WI38 (cell line): ENCODE data around the gene SELENOO.

ENCODE experiments used
- H3K4me3 ChIP-seq: 2 replicates; pipeline ENCODE4 v1.5.1; 2011; ENCODE audit warnings: low read depth, mild to moderate bottlenecking, control low read depth, low read length
- CTCF ChIP-seq: IDR thresholded peaks from 2 replicates; pipeline ENCODE4 v1.5.1; 2012; ENCODE audit warnings: low read depth, mild to moderate bottlenecking, control low read depth, low read length

SELENOO gene

DNA sequence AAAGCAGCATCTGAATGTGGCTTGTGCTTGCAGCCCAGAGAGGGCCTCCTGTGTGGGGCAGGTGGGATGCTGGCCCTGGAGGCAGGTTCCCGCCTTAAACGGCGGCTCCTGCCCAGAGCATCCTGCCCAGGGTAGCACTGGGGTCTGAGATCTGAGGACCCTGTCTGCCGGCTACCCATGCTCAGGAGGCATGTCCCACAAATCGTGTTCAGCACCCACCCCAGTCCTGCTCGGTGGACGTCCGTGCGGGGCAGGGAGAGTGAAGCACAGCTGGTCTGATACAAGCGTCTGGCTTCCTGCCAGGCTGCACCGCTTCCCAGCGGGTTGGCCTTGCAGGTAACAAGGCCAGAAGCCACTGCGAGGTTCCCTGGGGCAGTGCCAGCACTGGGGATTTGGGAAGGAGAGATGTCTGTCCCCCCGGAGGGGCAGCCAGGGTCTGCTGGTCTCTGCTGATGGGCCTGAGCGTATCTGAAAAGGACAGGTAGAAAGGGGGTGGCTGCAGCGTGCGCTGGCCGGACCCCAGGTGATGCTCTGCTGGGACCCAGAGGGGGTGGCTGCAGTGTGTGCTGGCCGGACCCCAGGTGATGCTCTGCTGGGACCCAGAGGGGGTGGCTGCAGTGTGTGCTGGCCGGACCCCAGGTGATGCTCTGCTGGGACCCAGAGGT, 11.5 kb upstream of the SELENOO start:
- no peak overlapping the region for H3K4me3 ChIP-seq
- no peak for TF ChIP-seq CTCF

- no peak overlapping the region for H3K4me3 ChIP-seq
- TF ChIP-seq CTCF, result no peak
Measured at GRCh38 chr22:50189849-50190181, 11.0 kb upstream of the SELENOO start.

DNA sequence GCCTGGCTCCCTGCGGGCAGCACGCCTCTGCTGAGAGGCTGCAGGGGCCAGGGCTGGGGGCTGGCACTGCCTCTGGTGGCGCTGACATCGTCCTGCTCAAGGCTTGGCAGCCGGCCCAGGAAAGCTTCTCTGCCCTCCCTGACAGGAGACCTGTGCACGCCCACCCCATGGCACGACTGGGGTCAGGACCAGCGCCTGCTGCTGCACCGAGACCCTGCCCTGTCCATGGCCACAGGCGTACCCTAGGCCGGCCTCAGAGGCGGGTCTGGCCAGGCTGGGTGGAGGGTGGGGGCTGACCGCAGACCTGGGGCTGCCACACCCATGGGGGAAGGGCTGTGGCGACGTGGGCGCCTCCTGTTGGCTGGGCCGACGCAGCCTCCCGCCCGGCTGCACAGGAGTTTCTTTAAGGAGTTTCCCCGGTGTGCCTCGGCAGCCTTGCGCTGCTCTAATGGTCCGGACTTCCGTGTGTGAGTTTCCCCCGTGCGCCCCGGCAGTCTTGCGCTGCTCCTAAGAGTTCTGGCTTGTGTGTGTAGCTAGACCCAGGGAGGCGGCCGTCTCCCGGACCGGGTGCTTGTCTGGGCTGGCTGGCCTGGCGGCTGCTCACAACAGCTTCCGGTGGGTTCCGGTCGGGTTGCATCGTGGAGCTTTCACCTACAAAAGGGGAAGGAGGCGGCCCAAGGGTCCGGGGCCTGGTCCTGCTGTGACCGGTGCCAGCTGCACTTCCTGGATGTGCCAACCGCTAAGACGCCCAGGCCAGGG, 10.4 kb upstream of the SELENOO start:
- H3K4me3 ChIP-seq, result peak overlapping the region; percentile 31
- TF ChIP-seq CTCF, result no peak

- peak overlapping the region; percentile 31 for H3K4me3 ChIP-seq
- no peak for TF ChIP-seq CTCF
Measured at GRCh38 chr22:50190941-50191741, 9.7 kb upstream of the SELENOO start.

DNA sequence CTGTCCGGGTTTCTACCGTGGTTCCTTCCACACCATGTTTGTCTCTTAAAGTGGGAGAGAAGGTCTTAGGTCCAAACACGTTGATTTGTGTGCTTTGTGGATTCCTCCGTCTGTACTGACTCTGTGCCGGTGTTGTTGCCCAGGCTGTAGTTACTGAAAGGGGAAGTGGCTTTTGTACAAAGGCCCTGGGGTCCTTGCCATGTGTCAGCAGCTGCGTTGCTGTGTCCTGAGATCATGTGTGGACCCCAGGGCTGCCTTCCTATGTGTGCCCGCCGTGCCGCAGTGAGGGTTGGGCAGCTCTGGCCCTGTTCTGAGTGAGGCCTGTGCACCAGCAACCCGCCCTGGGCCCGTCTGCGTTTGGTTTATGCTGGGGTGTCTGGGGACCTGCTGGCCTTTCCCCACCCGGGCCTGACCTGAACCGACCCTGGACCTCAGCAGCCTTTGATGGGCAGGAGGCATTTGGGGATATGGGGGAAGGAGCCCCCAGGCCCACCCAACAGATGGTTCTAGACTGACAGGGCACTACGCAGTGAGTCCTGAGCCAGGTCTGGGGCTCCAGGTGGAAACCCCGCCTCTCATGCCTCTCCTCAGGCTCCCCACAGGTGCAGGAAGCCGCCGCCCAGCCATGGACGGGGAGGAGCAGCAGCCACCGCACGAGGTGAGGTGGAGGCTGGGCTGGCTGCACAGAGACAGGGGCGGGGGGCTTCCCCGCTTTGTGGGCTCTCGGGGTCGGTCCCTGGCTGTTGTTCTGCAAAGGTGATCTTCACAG, 8.2 kb upstream of the SELENOO start:
- H3K4me3 ChIP-seq, result no peak overlapping the region

DNA sequence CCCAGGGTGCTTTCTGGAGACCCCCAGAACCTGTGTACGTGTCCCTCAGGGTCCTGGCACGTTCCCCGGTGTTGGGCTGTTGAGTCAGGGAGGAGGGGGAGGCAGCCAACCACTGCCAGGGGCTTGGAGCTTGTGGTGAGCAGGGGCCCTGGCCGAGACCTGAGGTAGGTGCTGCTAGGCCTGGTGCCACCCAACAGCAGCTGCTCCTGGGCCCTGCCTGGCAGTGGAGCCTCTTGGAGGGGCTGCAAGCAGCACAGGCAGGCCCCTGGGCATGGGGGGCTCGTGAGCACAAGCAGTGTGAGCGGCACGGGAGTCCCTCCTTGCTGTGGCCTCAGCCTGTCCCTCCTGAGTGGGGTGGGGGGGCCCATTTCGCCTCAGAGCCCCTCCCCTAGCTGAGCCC, 7.2 kb upstream of the SELENOO start:
- no peak overlapping the region for H3K4me3 ChIP-seq
- no peak for TF ChIP-seq CTCF

More for the DNA sequence above, 8.2 kb upstream of the SELENOO start:
- no peak for TF ChIP-seq CTCF
